ACC112 (cell line): ENCODE results near the gene ZFP36L1.

ENCODE experiments used
- H2AFZ ChIP-seq: fragments of 200-600 bp; sonication (generic); one replicate; pipeline ENCODE4 v1.6.0; 2017; ENCODE audit warnings: antibody characterized with exemption, low read length; ENCODE audit not compliant: unreplicated experiment
- H3K27ac ChIP-seq: fragments of 200-600 bp; sonication (generic); 2 replicates; pipeline ENCODE4 v1.5.1; 2014; ENCODE audit warnings: low read depth, mild to moderate bottlenecking, antibody characterized with exemption, low read length, moderate library complexity
- H3K27me3 ChIP-seq: fragments of 200-600 bp; sonication (generic); 2 replicates; pipeline ENCODE4 v1.6.1; 2014; ENCODE audit warnings: mild to moderate bottlenecking, antibody characterized with exemption, low read length, moderate library complexity, mixed read lengths; ENCODE audit not compliant: insufficient read depth
- H3K36me3 ChIP-seq: fragments of 200-600 bp; sonication (generic); 2 replicates; pipeline ENCODE4 v1.6.1; 2016; ENCODE audit warnings: mild to moderate bottlenecking, antibody characterized with exemption, low read length, moderate library complexity, mixed read lengths; ENCODE audit not compliant: insufficient read depth
- H3K4me1 ChIP-seq: fragments of 200-600 bp; sonication (generic); one replicate; pipeline ENCODE4 v1.6.1; 2016; ENCODE audit warnings: low read length, mixed read lengths; ENCODE audit not compliant: insufficient read depth, unreplicated experiment, control insufficient read depth
- H3K4me3 ChIP-seq: fragments of 200-600 bp; sonication (generic); 2 replicates; pipeline ENCODE4 v1.5.1; 2014; ENCODE audit warnings: mild to moderate bottlenecking, low read depth, low read length
- H3K79me2 ChIP-seq: fragments of 200-600 bp; sonication (generic); one replicate; pipeline ENCODE4 v1.6.0; 2016; ENCODE audit warnings: low read length; ENCODE audit not compliant: control insufficient read depth, unreplicated experiment, insufficient read depth

ZFP36L1 gene

DNA sequence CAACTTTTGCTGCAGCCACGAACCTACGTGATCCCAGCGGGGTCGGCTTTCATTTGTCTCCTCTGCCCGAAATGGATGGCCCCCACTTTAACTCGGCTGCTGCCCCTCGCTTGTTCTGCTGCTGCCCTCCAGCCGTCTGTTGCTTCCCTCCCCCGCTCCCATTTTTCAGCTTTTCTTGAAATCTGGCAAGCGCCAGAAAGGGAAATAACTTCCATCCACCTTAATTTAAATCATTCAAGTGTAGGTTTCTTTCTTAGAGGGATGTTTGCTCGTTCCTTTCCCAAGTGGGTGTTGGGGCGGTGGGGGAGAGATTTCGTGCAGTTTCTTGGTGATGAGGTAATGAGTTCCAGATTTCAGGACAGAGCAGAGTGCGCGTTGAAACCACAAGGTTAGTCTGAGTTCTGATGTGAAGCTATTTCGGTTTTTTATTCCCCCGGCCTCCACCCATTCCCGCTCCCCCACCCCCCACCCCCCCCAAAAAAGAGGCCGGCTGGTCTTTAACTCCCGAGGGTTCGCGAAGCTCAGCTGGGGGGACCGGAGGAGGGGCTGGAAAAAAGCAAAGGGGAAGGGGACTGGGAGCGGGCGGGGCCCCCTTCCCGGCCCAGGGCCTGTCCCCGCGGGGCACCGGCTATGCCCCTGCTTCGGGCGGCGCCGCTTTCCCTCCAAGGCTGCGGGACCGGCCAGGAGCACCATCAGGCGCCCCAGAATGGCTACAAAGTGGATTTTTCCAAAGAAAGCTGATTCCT is 2.2 kb upstream of the ZFP36L1 start:
- peaks cover 52% of the 10 kb centered on the region for H3K79me2 ChIP-seq
- no peak overlapping the region for H2AFZ ChIP-seq

DNA sequence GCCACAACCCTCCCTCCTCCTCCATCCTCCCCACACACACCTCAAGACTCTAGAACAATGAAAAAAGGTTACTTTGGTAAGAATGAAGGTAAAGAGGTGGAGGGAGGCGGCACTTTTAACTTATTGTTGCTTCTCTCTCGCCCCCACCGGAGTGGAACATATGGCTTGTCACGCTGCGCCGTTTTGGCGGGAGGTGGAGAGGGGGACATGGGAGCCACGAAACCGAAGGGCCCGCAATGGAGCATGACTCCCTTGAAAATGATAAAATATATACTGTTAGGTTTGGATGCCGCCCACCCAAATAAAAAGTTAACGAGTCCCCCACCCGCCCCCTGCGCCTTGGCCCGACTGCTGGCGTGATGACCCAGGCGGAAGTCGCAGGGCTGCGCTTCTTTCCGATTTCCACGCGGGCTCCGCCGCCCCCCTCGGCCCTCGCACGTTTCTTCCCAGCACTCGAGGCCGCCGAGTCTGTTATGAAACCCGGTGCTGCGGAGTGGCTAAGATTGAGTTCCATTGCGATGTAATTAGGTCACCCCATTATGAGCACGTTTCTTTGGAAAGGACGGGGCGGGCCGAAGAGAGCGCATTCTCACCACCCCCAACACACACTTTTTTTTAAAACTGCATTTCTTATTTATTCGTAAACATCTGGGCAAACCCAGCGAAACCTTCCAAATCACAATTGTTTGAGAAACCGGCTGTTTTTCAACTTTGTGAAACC is 1.4 kb upstream of the ZFP36L1 start:
- Histone ChIP-seq H3K79me2 (peaks cover 59% of the 10 kb centered on the region), H3K36me3 (peaks cover 30% of the 10 kb centered on the region; the same call in 1 of the 2 replicates), H3K27me3 (no peaks in the 10 kb centered on the region), H3K27ac (peak overlapping the region; percentile 95), H3K4me1 (peaks cover 8% of the 10 kb centered on the region), H3K4me3 (peak overlapping the region; percentile 96), H2AFZ (no peak overlapping the region)

More for the DNA sequence above, 2.2 kb upstream of the ZFP36L1 start:
- Histone ChIP-seq H3K27me3 (no peaks in the 10 kb centered on the region), H3K4me3 (peak overlapping the region; percentile 96), H3K27ac (peak overlapping the region; percentile 95), H3K4me1 (peaks cover 12% of the 10 kb centered on the region), H3K36me3 (peaks cover 24% of the 10 kb centered on the region; the same call in 1 of the 2 replicates)

GRCh38 chr14:68793734-68794129 is 865 bp upstream of the ZFP36L1 start:
- peaks cover 63% of the 10 kb centered on the region for H3K79me2 ChIP-seq
- peaks cover 8% of the 10 kb centered on the region for H3K4me1 ChIP-seq
- H3K4me3 ChIP-seq: peak overlapping the region; percentile 96
- H3K27ac ChIP-seq: peak overlapping the region; percentile 95
- no peak overlapping the region for H2AFZ ChIP-seq
- H3K27me3 ChIP-seq: no peaks in the 10 kb centered on the region
- peaks cover 34% of the 10 kb centered on the region; the same call in 1 of the 2 replicates for H3K36me3 ChIP-seq

DNA sequence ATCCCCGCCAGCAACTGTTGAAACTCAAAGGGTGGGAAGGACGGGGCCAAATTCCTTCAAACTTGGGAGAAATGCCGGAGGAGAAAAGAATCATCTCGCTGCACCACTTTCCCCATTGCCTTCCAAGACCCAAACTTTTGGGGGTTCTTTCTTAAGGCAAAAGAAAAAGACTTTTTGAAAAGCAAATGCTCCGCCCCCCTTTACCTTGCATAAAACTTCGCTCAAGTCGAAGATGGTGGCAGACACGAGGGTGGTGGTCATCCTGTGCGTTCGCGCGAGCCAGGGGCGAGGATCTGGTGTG is 239 bp downstream of the ZFP36L1 start:
- Histone ChIP-seq H2AFZ (no peak overlapping the region), H3K79me2 (peaks cover 69% of the 10 kb centered on the region)

GRCh38 chr14:68791902-68792677 is 777 bp downstream of the ZFP36L1 start:
- H3K36me3 ChIP-seq: peaks cover 46% of the 10 kb centered on the region
- H3K4me1 ChIP-seq: peaks cover 19% of the 10 kb centered on the region
- H2AFZ ChIP-seq: no peak overlapping the region
- H3K27me3 ChIP-seq: no peaks in the 10 kb centered on the region
- H3K27ac ChIP-seq: peak overlapping the region; percentile 95
- H3K4me3 ChIP-seq: peak overlapping the region; percentile 96
- peaks cover 73% of the 10 kb centered on the region for H3K79me2 ChIP-seq

More for the DNA sequence above, 239 bp downstream of the ZFP36L1 start:
- no peaks in the 10 kb centered on the region for H3K27me3 ChIP-seq
- H3K4me3 ChIP-seq: peak overlapping the region; percentile 96
- H3K4me1 ChIP-seq: peaks cover 13% of the 10 kb centered on the region
- H3K36me3 ChIP-seq: peaks cover 42% of the 10 kb centered on the region
- peak overlapping the region; percentile 95 for H3K27ac ChIP-seq

DNA sequence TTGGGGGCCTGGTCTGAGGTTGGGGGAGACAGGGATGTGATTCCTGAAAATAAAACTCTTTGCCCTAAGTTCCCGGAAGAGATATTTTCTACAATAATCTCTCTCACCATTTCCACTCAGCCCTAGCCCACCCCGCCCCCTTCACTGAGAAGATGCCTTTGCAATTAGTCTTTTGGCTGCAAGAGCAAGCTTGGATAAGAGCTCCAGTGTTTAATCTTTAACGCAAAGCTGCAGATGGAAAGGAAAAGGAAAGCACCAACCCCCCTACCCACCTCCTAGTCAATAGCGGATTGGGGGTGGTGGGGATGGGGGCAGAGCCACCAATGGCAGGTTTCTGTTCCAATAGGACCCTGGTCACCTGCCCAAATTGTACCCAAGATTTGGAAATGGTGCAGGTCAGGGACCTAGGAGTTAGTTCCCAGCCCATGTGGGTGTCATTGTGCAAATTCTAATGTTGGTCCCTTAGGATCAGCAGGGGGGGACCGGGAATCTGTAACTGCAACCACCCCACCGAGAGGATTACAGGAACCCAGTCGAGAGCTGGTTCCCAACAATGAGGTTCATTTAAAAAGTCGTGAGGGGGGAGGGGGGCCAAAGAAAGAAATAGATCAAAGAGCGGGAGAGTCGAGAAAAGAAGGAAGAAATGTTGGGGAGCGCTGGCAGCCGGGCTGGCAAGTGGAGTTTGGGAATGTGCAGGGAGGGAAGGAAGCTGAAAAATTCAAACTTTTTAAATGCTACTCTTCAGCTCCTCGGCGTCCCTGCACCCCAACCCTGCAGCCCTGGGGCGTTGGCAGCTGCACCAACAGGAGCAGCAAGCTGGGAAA is 1.6 kb downstream of the ZFP36L1 start:
- Histone ChIP-seq H3K79me2 (peaks cover 67% of the 10 kb centered on the region), H3K27ac (peak overlapping the region; percentile 95), H3K4me3 (peak overlapping the region; percentile 96), H2AFZ (no peak overlapping the region), H3K27me3 (no peaks in the 10 kb centered on the region), H3K4me1 (peaks cover 20% of the 10 kb centered on the region), H3K36me3 (peaks cover 46% of the 10 kb centered on the region)

DNA sequence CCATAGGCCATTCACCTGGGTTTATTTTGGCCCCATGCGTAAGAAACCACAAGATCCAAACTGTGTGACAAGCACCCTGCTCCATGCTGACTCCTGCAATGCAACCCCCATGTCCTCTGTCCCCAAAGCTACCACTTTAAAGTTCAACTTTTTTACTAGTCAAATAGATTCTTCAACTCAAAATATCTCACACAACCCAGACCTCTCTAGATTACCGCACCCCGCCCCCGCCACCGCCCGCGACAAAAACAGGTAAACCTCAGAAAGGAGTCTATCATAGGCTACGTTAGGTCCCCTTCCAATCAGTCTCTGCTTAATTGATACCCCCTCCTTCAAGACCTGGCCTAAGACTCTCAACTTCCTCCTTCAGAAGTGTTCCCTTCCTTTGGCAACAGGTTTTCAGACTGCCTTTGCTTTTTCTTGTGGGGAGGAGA is 2.2 kb downstream of the ZFP36L1 start:
- no peak overlapping the region for H2AFZ ChIP-seq
- H3K36me3 ChIP-seq: peaks cover 46% of the 10 kb centered on the region
- peaks cover 25% of the 10 kb centered on the region for H3K4me1 ChIP-seq
- H3K27ac ChIP-seq: peak overlapping the region; percentile 95
- H3K79me2 ChIP-seq: peaks cover 63% of the 10 kb centered on the region
- H3K4me3 ChIP-seq: peak overlapping the region; percentile 96
- H3K27me3 ChIP-seq: no peaks in the 10 kb centered on the region

GRCh38 chr14:68789821-68790643 is 2.8 kb downstream of the ZFP36L1 start:
- Histone ChIP-seq H3K27ac (peak overlapping the region; percentile 95), H3K79me2 (peaks cover 63% of the 10 kb centered on the region), H3K4me1 (peaks cover 31% of the 10 kb centered on the region), H2AFZ (no peak overlapping the region), H3K27me3 (no peaks in the 10 kb centered on the region), H3K36me3 (peaks cover 46% of the 10 kb centered on the region), H3K4me3 (peak overlapping the region; percentile 96)

DNA sequence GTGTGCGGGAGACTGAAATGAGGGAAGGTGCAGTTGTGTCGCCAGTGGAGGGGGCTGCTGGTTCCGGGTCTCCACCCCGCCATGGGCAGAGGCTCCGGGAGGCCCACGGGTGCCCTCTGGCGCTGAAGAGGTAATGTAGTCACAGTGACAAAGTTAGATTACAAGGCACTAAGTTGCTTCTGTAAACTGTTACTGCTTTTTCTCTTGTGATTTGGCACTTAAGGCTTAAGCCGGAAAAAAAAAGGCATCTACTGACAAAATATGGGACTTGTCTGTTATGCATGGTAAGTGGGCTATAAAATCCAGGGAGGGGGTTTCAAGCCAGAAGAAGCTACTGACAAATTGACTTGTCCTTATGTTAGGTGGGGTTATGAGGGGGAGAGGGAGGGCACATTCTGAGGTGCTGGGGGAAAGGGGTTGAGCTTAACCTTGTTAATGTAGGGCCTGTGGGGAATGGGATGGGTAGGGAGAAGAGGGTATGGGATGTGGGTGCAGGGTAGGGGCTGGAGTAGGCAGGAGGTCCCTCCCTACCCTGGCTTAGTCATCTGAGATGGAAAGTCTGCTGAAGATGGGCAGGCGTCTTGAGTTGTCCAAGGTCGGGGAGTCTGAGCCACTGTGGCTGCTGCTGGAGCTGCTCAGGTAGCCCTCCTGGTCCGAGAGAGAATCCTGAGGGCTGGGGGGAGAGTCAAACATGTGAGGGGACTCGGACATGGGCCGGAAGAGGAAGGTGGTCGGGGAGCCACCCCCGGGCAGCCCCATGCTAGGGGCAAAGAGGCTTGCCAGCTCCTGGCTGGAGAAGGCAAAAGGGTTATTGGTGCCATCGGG is 3.7 kb downstream of the ZFP36L1 start:
- Histone ChIP-seq H3K4me1 (peaks cover 39% of the 10 kb centered on the region), H3K27me3 (no peaks in the 10 kb centered on the region), H3K27ac (peak overlapping the region; percentile 95), H3K79me2 (peaks cover 58% of the 10 kb centered on the region), H3K36me3 (peaks cover 46% of the 10 kb centered on the region), H2AFZ (no peak overlapping the region), H3K4me3 (peak overlapping the region; percentile 96)
